ENCODE results near the gene METRN.
A peak's percentile ranks its signal among the peaks of the same experiment; 100 is the strongest.

Gene METRN

DNA sequence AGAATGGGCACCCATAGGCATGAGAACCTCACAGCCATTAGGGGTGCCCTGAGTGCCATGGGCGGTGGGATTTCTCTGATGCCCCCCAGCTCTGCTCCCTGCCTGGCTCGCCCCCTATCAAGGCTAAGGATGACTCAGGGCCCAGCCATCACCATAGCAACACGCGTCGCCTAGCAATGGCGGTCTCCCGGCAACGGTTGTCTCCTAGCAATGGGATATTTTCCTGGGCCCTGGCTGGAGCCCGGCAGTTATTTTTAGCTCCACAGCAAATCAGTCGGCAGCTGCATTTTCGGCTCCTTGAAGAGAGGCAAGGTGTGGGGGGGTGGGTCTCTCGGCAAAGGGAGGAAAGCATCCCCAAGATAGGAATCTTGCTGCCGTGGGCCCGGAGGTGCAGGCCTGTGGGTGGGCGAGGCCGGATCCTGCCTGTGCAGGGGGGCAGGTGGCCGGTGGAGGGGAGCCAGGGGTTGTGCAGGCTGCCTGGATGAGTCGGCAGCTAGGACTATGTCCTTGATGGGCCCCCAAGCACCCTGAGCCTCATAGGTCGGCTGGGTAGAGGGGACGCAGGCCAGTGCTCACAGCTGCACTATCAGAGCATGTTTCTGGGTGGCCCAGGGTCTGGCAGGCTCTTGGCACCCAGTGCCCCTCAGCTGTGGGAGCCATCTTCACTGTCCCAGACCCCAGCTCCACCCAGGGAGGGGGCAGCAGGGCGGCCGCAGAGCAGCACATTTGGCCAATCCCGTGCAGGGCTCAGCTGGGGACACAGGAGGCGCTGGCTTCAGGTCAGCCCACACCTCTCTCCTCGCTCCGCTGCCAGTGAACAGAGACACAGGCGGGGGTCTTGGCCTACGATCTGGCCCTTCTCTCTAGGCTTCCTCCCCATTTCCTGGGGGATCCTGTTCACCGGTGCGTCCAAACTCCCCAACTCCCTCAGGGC, 5.1 kb upstream of the METRN start:
- DNase-seq (ENCODE audit: low read depth) = peak; percentile 82

DNA sequence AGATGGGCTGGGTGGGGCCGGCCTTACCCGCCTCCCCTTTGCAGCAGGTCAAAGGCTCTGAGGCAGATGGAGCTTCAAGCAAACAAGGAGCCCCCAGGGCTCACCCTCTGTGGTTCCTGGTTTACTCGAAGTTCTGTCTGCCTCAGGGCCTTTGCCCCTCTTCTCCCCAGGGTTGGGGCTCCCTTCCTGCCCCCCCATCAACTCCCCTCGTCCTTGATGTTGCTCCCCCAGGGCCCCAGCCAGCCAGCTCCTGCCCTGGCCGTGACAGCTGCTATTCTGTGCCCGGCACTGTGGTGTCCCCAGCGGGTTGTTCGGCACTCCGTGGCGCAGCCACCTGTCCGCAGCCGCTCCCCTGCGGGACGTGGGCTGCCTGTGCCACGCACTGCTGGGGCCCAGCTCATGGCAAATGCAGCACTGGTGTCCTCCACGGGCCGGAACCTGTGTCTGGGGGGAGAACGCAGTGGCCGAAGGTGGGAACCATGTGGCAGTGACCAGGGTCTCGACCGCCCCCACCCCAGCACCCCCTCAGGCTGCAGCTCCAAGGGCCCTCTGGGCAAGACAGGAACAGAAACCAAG, 4.3 kb upstream of the METRN start:
- no peak for DNase-seq (ENCODE audit: low read depth)

DNA sequence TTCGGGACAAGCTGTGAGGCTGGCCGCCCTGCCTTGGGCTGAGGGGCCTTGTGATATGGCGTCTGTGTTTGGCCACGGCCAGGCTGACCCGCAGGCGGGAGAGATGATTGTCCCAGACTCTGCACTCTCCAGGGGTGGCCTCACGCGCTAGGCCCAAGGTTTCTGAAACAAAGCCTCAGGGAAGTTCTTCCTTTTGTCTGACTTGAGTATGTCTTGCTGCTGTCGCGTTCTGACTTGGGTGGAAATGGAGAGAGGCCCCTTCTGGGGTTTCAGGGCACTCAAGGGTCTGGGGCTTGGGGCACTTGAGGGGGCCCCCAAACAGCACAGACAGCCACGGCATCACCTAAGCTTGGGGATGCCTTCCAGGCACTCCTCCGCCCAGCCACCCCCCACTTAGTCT, 3.8 kb upstream of the METRN start:
- DNase-seq (ENCODE audit: low read depth) = no peak

DNA sequence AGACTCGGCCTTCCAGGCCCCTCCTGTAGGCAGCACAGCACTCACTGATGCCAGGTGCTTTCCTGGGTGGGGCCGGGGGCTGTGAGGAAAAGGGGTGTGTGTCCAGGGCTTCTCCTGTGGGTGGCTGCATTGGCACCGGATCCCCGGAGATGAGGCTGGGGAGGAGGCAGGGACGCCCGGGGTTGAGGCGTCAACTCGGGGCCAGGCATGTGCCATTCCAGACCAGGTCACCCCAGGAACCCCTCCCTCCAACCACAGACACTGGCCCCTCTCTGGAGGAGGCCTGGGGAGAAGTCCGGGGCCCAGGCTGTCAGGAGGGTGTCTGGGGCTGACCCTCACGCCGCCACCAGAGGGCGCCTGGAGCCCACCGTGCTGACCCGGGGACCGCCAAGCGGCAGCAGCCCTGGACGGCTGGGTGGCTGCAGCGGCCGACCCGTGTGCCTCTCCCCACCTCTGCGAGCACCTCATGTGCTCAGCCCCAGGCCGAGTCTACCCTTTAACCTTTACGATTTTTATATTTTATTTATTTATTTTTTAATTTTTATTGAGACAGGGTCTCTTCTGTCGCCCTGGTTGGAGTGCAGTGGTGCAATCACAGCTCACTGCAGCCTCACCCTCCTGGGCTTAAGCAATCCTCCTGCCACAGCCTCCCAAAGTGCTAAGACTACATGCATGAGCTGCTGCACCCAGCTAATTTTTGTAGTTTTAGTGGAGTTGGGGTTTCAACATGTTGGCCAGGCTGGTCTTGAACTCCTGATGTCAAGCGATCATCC, 3.2 kb upstream of the METRN start:
- DNase-seq (ENCODE audit: low read depth) = peak; percentile 52

DNA sequence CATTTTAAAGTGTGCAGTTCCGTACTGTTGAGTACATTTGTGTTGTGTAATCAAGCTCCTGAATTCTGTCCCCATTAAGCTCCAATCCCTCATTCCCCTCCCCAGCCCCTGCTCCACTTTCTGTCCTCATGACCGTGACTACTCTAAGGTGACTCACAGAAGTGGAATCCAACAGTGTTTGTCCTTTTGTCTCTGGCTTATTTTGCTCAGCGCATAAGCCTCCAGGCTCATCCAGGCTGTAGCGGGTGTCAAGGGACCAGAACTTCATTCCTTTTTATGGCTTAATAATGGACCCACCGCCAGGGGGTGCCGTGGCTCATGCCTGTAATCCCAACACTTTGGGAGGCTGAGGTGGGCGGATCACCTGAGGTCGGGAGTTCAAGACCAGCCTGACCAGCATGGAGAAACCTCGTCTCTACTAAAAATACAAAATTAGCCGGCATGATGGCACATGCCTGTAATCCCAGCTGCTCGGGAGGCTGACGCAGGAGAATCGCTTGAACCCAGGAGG, 2.1 kb upstream of the METRN start:
- peak; percentile 94 for DNase-seq (ENCODE audit: low read depth)

DNA sequence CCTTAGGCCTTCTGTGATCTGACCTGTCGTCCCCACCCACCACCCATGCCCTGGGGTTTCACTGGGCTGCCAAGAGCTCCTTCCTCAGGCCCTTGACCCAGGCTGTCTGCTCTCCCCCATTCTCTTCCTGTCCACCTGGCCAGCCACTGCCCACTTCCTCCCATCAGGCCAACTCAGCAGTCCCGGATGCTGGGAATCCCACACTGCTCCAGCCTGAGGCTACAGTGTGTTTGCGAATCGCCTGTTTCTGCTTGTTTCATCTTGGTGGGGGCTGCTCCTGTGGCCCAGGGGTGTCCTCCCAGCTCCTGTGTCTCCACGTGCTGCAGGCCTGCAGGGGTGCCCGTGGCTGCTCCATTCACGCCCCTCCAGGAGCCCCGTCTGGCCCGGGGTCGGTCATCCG, 839 bp upstream of the METRN start:
- DNase-seq (ENCODE audit: low read depth) = no peak

DNA sequence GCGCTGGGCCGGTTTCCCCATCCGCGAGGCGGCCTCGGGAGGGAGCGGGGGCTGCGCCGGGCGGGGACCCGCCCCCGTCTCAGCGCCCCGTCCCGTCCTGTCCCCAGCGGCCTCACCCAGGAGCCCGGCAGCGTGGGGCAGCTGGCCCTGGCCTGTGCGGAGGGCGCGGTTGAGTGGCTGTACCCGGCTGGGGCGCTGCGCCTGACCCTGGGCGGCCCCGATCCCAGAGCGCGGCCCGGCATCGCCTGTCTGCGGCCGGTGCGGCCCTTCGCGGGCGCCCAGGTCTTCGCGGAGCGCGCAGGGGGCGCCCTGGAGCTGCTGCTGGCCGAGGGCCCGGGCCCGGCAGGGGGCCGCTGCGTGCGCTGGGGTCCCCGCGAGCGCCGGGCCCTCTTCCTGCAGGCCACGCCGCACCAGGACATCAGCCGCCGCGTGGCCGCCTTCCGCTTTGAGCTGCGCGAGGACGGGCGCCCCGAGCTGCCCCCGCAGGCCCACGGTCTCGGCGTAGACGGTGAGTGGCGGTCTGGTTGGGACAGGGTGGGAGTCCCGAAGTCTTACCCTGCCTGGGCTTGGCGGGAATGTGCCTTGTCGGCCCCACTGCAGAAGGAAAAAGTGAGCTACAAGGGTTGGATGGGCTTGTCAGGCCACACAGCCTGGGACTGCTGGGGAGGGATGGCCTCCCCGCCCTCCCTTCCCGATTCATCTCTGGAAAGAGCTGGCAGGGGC, 720 bp downstream of the METRN start:
- no peak for DNase-seq (ENCODE audit: low read depth)

GRCh38 chr16:716200-716568, 1.3 kb downstream of the METRN start:
- DNase-seq (ENCODE audit: low read depth) = peak; percentile 49

DNA sequence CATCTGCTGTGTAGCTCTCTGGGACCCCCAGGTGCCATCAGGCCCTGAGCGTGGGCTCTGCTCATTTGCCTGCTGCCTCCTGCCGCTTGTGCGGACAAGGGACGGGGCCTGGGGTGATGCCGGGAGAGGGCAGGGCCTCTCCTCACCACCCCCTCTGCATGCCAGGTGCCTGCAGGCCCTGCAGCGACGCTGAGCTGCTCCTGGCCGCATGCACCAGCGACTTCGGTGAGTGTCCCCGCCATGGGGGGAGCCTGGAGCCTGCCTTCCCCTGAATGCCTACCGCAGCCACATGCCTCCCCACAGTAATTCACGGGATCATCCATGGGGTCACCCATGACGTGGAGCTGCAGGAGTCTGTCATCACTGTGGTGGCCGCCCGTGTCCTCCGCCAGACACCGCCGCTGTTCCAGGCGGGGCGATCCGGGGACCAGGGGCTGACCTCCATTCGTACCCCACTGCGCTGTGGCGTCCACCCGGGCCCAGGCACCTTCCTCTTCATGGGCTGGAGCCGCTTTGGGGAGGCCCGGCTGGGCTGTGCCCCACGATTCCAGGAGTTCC, 1.9 kb downstream of the METRN start:
- DNase-seq (ENCODE audit: low read depth) = no peak

- DNase-seq (ENCODE audit: low read depth) = no peak
These were observed 2.7 kb downstream of the METRN start for GRCh38 chr16:717450-718245.

GRCh38 chr16:718389-718788, 3.5 kb downstream of the METRN start:
- no peak for DNase-seq (ENCODE audit: low read depth)

DNA sequence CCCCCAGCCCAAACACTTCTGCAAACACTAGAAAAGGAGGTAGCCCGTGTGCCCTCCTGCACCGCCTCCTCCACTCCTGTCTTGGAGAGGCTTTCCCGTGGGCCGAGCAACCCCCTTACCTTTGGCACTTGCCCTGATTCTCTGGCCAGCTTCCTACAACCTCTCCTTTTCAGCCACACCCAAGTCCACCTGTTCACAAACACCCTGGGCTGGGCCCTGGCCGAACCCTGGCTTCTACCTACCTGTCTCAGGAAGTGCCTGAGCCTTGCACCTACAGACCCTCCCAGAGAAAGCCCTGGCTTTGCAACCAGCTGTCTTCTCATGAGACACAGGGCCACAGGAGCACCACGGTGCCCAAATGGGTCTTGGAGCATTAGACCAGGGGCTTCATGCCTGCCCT, 4.0 kb downstream of the METRN start:
- DNase-seq (ENCODE audit: low read depth) = no peak

GRCh38 chr16:719815-720446, 5.0 kb downstream of the METRN start:
- DNase-seq (ENCODE audit: low read depth) = no peak

DNA sequence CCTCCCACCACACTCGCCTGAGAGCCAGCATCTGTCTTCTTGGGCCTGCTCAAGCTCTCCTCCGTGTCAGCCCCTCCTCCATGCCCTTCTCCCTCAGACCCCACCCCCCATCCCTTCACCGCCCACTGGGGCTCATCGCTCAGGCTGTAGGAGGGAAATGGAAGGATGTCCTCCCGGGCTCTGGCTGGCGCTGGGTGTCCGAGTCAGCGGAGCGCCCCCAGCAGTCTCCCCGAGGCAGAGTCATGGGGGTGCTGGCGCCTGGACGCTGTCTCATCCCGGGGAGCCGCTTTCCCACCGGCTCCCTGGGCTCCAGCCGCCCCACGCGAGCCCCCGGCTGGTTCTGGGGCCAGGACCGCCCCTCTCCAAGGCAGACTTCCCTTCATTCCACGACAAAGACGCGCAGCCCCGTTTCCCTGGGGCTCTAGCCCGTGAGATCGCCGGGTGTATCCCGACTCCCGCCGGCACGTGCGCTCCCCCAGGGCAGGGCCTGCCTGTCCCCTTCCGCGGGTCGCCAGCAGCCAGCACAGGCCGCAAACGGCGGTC, 5.6 kb downstream of the METRN start:
- DNase-seq (ENCODE audit: low read depth) = peak; percentile 62

DNA sequence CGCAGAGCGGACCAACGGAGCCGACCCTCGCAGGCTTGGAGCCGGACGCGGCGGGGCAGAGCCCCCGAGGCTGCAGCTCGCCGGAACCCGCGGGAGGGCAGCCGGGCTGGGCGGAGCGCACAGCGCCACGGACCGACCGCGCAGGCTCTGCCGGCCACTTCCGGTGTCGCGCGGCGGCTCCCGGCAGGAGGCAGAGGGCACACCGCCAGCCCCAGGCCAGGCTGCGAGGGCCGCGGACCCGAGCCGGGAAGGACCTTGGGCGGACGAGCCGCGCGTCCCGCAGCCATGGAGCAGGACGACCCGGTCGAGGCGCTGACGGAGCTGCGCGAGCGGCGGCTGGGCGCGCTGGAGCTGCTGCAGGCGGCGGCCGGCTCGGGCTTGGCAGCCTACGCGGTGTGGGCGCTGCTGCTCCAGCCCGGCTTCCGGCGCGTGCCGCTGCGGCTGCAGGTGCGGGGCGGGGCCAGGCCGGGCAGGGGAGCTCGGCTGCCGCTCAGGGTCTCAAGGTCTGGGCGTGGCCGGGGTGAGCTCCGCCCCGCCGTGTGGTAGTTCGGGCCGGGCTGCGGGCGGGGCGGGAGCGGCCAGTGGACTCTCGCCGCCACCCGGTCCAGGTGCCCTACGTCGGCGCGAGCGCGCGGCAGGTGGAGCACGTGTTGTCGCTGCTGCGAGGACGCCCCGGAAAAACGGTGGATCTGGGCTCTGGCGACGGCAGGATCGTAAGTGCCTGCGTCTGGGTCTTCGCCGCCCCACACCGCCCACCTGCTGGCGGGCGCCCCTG, 6.3 kb downstream of the METRN start, which contains the start of gene ANTKMT:
TSS of gene ANTKMT (plus strand) at position 157 of the 775 bp plus-strand sequence. CDS start at position 286, 129 bp downstream.
- peak; percentile 76 for DNase-seq (ENCODE audit: low read depth)

GRCh38 chr16:721765-722540, 7.0 kb downstream of the METRN start:
- DNase-seq (ENCODE audit: low read depth) = no peak

GRCh38 chr16:722835-723633, 8.1 kb downstream of the METRN start:
- no peak for DNase-seq (ENCODE audit: low read depth)

Data from iris pigment epithelial cell (primary cell).